IMR-90 (cell line): ENCODE results near the gene OSM.

ENCODE experiments used
- CEBPB ChIP-seq: IDR thresholded peaks from 2 replicates; pipeline ENCODE4 v1.6.1; 2012; ENCODE audit warnings: low read depth, low read length, improper control_type of control experiment
- FOS ChIP-seq: fragments of 150-350 bp; IDR thresholded peaks from 2 replicates; pipeline ENCODE4 v1.6.1; 2016; ENCODE audit warnings: low read depth, low read length
- NFE2L2 ChIP-seq: fragments of 150-350 bp; IDR thresholded peaks from 2 replicates; pipeline ENCODE4 v1.6.1; 2016; ENCODE audit warnings: low read depth, mild to moderate bottlenecking, low read length
- POLR2A ChIP-seq: IDR thresholded peaks from 2 replicates; pipeline ENCODE4 v1.6.1; 2012; ENCODE audit warnings: mild to moderate bottlenecking, low read depth, low read length
- TF ChIP-seq, protein P1 (sequence below): conservative IDR thresholded peaks from 2 replicates; pipeline ENCODE4 v1.5.1; 2012; ENCODE audit warnings: mild to moderate bottlenecking, low read depth, low read length, improper control_type of control experiment
- TF ChIP-seq, protein P2 (sequence below): fragments of 150-350 bp; IDR thresholded peaks from 2 replicates; pipeline ENCODE4 v1.6.1; 2016; ENCODE audit warnings: low read depth, mild to moderate bottlenecking, low read length, moderate library complexity, borderline replicate concordance

DNA sequence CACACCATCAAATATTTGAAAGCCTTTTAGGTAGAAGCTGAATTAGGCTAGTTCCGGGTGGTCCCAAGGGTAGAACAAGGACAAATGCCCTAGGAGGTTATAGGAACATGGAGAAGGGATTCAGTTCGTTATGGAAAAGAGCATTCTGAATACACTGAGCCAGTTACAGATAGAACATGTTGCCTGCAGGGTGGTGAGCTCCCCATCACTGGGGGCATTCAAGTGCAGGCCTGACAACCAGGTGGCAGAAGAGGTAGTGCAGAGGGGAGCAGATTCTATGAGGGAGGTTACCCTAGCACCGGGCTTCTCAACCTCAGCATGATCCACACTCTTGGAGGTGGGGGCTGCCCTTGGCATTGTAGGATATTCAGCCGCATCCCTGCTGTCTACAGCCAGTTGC is 44.3 kb downstream of the OSM start:
- TF ChIP-seq NFE2L2 (no peak), FOS (no peak), POLR2A (no peak), CEBPB (no peak)
- TF ChIP-seq, protein P1, sequence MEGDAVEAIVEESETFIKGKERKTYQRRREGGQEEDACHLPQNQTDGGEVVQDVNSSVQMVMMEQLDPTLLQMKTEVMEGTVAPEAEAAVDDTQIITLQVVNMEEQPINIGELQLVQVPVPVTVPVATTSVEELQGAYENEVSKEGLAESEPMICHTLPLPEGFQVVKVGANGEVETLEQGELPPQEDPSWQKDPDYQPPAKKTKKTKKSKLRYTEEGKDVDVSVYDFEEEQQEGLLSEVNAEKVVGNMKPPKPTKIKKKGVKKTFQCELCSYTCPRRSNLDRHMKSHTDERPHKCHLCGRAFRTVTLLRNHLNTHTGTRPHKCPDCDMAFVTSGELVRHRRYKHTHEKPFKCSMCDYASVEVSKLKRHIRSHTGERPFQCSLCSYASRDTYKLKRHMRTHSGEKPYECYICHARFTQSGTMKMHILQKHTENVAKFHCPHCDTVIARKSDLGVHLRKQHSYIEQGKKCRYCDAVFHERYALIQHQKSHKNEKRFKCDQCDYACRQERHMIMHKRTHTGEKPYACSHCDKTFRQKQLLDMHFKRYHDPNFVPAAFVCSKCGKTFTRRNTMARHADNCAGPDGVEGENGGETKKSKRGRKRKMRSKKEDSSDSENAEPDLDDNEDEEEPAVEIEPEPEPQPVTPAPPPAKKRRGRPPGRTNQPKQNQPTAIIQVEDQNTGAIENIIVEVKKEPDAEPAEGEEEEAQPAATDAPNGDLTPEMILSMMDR: no peak
- TF ChIP-seq, protein P2, sequence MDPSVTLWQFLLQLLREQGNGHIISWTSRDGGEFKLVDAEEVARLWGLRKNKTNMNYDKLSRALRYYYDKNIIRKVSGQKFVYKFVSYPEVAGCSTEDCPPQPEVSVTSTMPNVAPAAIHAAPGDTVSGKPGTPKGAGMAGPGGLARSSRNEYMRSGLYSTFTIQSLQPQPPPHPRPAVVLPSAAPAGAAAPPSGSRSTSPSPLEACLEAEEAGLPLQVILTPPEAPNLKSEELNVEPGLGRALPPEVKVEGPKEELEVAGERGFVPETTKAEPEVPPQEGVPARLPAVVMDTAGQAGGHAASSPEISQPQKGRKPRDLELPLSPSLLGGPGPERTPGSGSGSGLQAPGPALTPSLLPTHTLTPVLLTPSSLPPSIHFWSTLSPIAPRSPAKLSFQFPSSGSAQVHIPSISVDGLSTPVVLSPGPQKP: no peak
